Mesodermal cell (in vitro differentiated cells): ENCODE measurements around the gene SPINK13. TPM values are rescaled to one million over a fixed set of nuclear protein-coding genes. Genes with fewer than 3 reads are reported as not detected.

Experiments used
- H3K27ac ChIP-seq: 2 replicates; pipeline ENCODE4 v1.7.0; 2013; ENCODE audit warnings: mild to moderate bottlenecking, low read depth, low read length, moderate library complexity; ENCODE audit not compliant: severe bottlenecking
- H3K36me3 ChIP-seq: 2 replicates; pipeline ENCODE4 v1.7.1; 2013; ENCODE audit warnings: mild to moderate bottlenecking, low read length, moderate library complexity; ENCODE audit not compliant: control insufficient read depth, insufficient read depth
- H3K4me1 ChIP-seq: one replicate; pipeline ENCODE4 v1.7.1; 2013; ENCODE audit warnings: mild to moderate bottlenecking, low read length; ENCODE audit not compliant: insufficient read depth, control insufficient read depth, poor library complexity, severe bottlenecking
- H3K4me3 ChIP-seq: 2 replicates; pipeline ENCODE4 v1.7.0; 2013; ENCODE audit warnings: low read length, control low read depth, mild to moderate bottlenecking; ENCODE audit not compliant: insufficient read depth, poor library complexity, severe bottlenecking; ENCODE audit errors: extremely low read depth
- H3K9me3 ChIP-seq: 2 replicates; pipeline ENCODE4 v1.7.1; 2013; ENCODE audit warnings: mild to moderate bottlenecking, low read length, moderate library complexity; ENCODE audit not compliant: control insufficient read depth
- WGBS, 2 experiments: methylation state at CpG; one replicate each; pipeline ENCODE4 v1.1.5; 2013; ENCODE audit warnings: missing lambda C conversion rate in 2 of 2; ENCODE audit not compliant: insufficient coverage in 2 of 2; 5-methylcytosine and 5-hydroxymethylcytosine counted together
- polyA plus RNA-seq, 2 experiments: library from polyadenylated mRNA; stranded (reverse); fragments of 50-300 nt; gene quantifications; one replicate each; pipeline ENCODE4 v1.2.3, GENCODE V29; 2013

SPINK13 gene, protein sequence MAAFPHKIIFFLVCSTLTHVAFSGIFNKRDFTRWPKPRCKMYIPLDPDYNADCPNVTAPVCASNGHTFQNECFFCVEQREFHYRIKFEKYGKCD
- polyA plus RNA-seq (2013, experiment 1 of 2), result not detected
- not detected for polyA plus RNA-seq (2013, experiment 2 of 2)

DNA sequence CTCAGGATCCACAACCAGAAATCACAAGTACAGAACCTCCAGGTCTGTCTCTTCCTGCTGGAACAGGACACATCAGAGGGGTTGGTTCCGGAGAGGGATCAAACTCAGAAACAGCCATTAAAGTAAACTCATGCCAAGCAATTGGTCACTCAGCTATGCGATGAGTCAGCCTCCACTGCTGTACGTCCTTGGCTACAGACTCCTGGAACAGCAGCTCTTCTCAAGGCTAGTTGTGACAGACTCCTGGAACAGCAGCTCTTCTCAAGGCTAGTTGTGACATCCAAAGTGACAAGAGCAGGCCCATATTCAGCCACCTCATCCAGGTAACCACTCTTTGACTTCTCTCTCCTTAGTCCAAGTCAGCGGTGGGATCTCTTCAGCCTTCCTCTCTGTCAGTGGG is at the start of gene SPINK13:
Gene SPINK13 (plus strand): TSS at position 229 of the 400 bp plus-strand sequence. CDS start 1,279 bp downstream, outside the sequence.
- H3K4me3 ChIP-seq, result no peak within 1 kb of the TSS
- no peaks in the 10 kb centered on the region for H3K36me3 ChIP-seq
- WGBS, 2 experiments, result 76 to 89% methylated on average over 2 to 4 of the region's 4 CpGs
- H3K9me3 ChIP-seq, result no peaks in the 10 kb centered on the region
- H3K4me1 ChIP-seq, result peaks cover 4% of the 10 kb centered on the region
- H3K27ac ChIP-seq, result no peak within 1 kb of the TSS

DNA sequence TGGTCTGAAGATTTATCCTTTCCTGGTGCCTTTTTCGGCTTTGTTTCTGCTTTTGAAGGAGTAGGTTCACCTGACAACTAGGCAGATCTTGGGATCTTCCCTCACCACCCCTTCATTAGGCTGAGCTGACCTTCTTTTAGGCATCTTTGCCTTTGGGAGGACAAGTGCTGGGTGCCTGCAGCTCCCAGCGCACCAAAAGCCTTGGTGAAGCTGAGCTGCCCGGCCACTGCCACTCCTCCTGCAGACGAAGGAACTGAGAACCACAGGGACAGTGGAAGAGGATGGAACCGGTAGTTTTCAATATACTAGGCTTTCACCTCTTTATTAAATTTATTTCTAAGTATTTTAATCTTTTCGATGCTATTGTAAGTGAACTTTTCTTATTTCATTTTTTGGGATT is 47.1 kb upstream of the SPINK13 start:
- Histone ChIP-seq H3K9me3 (no peaks in the 10 kb centered on the region), H3K4me3 (no peak overlapping the region), H3K36me3 (no peaks in the 10 kb centered on the region), H3K4me1 (no peaks in the 10 kb centered on the region), H3K27ac (no peak overlapping the region)
- WGBS, 2 experiments, result 86% methylated on average over 1 of the region's 6 CpGs; no CpG with 5 or more reads in 1 of the 2 experiments

DNA sequence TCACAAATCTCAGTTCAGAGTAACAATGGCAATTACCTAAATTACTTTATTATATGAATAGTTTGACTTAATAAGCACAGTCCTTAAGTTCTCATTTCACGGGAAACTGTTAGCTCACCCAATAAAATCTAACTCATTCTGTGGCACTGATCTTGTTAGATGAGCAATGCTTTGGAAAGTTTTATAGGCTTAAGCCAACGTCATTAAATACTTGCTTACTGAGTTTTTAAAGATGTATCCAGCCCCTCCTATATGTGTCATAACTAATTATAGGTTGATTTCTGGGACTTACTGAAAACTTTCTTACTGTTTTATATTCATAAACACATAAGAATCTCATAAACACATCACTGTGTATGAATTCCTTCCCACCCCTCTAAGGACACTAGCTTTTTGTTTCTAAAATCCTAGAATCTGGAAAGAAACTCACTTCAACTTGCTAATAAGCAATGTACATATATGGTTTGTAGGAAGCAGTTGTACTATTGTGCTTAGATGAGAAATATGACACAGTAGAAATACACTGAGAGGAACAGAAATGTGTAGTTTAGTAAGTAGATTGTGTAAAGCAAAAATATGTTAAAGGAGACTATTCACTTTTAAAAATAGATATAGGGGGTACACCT is 44.4 kb upstream of the SPINK13 start:
- no peaks in the 10 kb centered on the region for H3K9me3 ChIP-seq
- no peak overlapping the region for H3K27ac ChIP-seq
- WGBS, 2 experiments, result no CpG with 5 or more reads among the region's 2 CpGs

DNA sequence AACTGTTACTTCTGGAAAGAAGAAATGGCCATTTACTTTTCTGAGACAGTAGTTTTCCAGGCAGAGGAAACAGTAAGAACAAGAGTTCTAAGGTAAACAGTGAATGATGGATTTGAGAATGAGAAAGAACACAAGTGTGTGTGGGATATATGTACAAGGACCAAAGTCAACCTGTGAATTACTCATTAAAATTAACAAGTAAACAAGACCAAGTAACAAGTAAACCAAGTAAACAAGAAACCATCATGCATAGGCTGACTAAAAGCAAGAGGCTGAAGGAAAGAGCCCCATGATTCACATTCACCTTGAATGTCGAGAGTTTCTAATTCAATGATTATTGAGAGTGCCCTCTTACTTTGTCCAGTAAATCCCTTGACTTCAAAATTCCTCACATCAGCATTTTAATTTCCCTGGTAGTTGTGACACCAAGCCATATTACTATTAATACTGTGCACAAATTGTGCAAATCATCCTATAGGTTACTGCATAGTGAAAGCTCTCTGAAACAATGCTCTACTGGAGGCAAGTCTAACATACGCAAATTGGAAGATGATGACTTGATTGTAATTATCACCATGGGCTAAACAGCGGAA is 40.1 kb upstream of the SPINK13 start:
- H3K27ac ChIP-seq, result no peak overlapping the region
- H3K36me3 ChIP-seq, result no peaks in the 10 kb centered on the region
- H3K9me3 ChIP-seq, result no peaks in the 10 kb centered on the region
- WGBS, 2 experiments, result 100% methylated on average over 1 of the region's 3 CpGs
- H3K4me3 ChIP-seq, result no peak overlapping the region
- H3K4me1 ChIP-seq, result no peaks in the 10 kb centered on the region

More for the DNA sequence above, 44.4 kb upstream of the SPINK13 start:
- Histone ChIP-seq H3K4me1 (no peaks in the 10 kb centered on the region), H3K4me3 (no peak overlapping the region), H3K36me3 (no peaks in the 10 kb centered on the region)

DNA sequence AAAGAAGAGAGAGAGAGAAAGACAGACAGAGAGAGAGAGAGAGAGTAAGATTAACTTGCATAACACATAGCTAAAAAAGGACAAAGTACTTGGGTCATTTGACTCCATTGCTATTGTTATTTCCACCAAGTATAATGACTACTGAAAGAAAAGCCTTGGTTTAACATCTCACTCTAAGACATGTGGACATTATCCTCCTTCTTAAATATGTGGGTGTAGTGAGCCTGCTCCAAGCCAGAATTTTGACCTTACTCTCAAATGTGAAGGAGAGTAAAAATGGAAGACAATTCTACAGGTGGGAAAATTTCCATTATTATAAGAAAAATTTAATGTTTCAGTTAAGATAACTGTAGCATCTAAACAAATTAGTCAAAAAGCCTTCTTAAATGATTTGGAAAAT is 38.8 kb upstream of the SPINK13 start:
- Histone ChIP-seq H3K36me3 (no peaks in the 10 kb centered on the region), H3K4me3 (no peak overlapping the region), H3K9me3 (no peaks in the 10 kb centered on the region), H3K27ac (no peak overlapping the region), H3K4me1 (no peaks in the 10 kb centered on the region)

DNA sequence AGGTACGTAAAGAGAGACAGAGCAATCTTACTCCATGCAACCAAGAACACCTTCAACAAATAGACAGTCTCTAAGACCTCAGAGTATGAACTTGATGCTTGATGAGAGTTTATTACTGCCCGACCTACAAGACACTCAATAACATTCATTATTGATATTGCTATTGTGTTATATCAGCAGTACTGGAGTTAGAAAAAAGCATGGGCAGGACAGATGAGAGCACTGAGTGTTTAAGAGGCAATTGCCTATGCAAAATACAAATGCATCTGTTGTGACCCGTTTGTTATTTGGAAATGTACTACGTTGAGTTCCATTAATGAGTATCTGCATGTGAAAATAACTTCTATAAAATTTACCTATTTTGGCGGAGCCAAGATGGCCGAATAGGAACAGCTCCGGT is 38.4 kb upstream of the SPINK13 start:
- no peaks in the 10 kb centered on the region for H3K36me3 ChIP-seq
- H3K9me3 ChIP-seq, result no peaks in the 10 kb centered on the region
- no peaks in the 10 kb centered on the region for H3K4me1 ChIP-seq
- H3K4me3 ChIP-seq, result no peak overlapping the region
- H3K27ac ChIP-seq, result no peak overlapping the region
- WGBS, 2 experiments, result 75% methylated on average over 1 to 3 of the region's 7 CpGs

DNA sequence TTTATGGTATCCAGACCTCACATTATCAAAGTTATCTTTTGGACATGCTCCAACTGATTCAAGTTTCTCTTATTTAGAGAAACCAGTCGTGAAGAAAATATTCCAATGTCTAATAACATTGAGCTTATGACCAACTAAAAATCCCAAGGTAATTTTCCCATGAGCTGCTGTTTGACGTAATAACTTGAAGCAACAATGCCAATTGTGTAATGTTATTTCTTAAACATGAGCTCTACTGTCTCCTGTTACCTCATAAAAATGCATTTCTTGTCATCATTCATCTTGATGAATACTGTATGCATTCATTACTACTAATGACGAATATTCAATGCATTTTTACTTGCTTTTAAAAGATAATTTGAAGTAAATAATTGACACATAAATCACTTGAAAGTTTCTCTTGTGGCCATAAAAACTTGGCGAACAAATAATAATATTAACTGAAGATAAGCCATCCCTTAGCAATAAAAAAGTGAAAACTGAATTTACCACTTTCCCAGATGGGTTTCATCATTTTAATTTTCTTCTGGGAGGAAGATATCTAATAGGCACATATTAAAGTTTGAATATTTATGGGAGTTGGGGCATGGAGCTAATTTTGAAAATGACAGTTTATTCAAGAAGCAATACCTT is 30.7 kb upstream of the SPINK13 start:
- Histone ChIP-seq H3K4me1 (no peaks in the 10 kb centered on the region), H3K27ac (no peak overlapping the region), H3K9me3 (no peaks in the 10 kb centered on the region), H3K4me3 (no peak overlapping the region), H3K36me3 (no peaks in the 10 kb centered on the region)
- 57% methylated on average over 1 of the region's 4 CpGs; no CpG with 5 or more reads in 1 of the 2 experiments for WGBS, 2 experiments

DNA sequence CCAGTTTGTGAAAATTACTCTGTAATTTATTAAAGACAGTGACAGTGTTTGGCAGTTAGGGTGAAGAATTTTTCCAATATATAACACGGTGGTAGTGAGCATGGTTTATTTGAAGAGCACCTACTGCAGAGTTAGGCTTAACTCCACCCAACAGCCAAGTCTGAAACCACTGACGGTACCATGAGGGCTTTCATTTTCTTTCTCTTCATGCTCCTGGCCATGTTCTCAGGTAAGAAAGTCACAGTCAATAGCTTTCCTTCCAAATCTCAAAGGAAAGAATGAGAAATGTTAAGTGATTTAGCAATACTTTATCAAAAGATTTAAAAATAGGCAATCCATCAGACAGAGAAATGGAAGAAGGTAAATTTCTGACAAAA is 30.2 kb upstream of the SPINK13 start, which contains the start of gene MARCOL:
Gene MARCOL (plus strand): TSS at position 108 of the 377 bp plus-strand sequence. CDS start 73 bp downstream, at position 181.
- Histone ChIP-seq H3K27ac (no peak within 1 kb of the TSS), H3K36me3 (no peaks in the 10 kb centered on the region), H3K9me3 (no peaks in the 10 kb centered on the region), H3K4me3 (no peak within 1 kb of the TSS), H3K4me1 (no peaks in the 10 kb centered on the region)
- 86% methylated on average over 1 of the region's 2 CpGs; no CpG with 5 or more reads in 1 of the 2 experiments for WGBS, 2 experiments

DNA sequence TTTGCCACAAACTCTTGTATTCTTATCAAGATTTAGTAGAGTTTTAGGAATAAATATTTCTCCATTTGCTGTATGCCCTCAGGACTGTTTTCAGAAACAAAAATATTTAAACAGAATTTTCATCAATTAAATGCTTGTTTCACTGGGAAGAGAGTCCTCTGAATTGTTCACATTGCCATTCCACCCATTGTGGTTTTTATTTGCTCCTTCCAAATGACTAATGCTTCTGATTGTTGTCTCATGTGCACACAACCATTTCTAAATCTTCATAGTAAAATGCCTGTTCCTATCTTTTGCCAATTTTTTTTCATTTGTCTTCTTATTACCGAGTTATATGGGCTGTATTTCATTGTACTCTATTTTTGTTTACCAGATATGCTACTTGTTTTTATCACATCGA is 19.7 kb upstream of the SPINK13 start:
- no CpG with 5 or more reads among the region's 2 CpGs for WGBS, 2 experiments
- Histone ChIP-seq H3K27ac (no peak overlapping the region), H3K4me3 (no peak overlapping the region), H3K4me1 (no peaks in the 10 kb centered on the region), H3K36me3 (no peaks in the 10 kb centered on the region), H3K9me3 (no peaks in the 10 kb centered on the region)

DNA sequence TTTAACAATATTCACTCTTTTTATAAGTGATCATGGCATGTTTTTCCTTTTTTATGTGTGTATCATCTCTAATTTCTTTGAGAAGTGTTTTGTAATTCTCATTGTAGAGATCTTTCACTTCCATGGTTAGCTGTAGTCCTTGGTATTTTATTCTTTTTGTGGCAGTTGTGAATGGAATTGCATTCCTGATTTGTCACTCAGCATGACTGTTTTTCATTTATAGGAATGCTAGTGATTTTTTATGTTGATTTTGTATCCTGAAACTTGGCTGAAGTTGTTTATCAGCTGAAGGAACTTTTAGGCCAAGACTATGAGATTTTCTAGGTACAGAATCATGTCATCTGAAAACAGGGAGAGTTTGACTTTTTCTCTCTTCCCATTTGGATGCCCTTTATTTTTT is 13.1 kb upstream of the SPINK13 start:
- no peaks in the 10 kb centered on the region for H3K36me3 ChIP-seq
- no peak overlapping the region for H3K27ac ChIP-seq
- no peaks in the 10 kb centered on the region for H3K4me1 ChIP-seq
- peaks cover 6% of the 10 kb centered on the region for H3K9me3 ChIP-seq
- H3K4me3 ChIP-seq, result no peak overlapping the region

DNA sequence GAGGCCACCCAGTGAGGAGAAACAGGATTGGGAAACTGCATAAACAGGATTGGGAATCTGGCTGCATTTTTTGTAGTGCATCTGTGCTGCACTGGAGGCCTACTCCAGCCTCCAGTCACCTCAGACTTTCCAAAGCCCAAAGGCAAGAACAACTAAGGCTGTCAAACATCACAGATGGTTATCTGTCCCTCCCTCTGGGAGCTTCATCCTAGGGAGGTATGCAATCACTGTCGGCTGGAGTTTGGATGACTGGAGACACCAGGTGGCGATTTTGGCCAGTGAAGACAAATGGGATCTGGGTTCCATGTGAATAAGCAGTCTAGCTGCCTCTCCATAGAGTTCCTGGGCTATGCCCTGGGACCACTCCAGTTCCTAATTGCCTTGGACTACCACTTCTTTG is 9.3 kb upstream of the SPINK13 start:
- Histone ChIP-seq H3K4me1 (no peaks in the 10 kb centered on the region), H3K4me3 (no peak overlapping the region), H3K36me3 (no peaks in the 10 kb centered on the region), H3K27ac (no peak overlapping the region), H3K9me3 (peaks cover 6% of the 10 kb centered on the region)
- 100% methylated on average over 1 of the region's 2 CpGs for WGBS, 2 experiments
